A549 treated with AZD9567 at 1 μM for 4 hours (cell line): ENCODE measurements around the gene PHRF1. TPM values are rescaled to one million over a fixed set of nuclear protein-coding genes. Genes with fewer than 3 reads are reported as not detected.

Experiments
- total RNA-seq: library from RNA; stranded (reverse); fragments of 200-300 nt; extraction: Qiagen RNA extraction; gene quantifications from 5 replicates; pipeline ENCODE4 v1.2.3, GENCODE V29; 2022; ENCODE audit not compliant: insufficient read depth

PHRF1 gene, protein sequence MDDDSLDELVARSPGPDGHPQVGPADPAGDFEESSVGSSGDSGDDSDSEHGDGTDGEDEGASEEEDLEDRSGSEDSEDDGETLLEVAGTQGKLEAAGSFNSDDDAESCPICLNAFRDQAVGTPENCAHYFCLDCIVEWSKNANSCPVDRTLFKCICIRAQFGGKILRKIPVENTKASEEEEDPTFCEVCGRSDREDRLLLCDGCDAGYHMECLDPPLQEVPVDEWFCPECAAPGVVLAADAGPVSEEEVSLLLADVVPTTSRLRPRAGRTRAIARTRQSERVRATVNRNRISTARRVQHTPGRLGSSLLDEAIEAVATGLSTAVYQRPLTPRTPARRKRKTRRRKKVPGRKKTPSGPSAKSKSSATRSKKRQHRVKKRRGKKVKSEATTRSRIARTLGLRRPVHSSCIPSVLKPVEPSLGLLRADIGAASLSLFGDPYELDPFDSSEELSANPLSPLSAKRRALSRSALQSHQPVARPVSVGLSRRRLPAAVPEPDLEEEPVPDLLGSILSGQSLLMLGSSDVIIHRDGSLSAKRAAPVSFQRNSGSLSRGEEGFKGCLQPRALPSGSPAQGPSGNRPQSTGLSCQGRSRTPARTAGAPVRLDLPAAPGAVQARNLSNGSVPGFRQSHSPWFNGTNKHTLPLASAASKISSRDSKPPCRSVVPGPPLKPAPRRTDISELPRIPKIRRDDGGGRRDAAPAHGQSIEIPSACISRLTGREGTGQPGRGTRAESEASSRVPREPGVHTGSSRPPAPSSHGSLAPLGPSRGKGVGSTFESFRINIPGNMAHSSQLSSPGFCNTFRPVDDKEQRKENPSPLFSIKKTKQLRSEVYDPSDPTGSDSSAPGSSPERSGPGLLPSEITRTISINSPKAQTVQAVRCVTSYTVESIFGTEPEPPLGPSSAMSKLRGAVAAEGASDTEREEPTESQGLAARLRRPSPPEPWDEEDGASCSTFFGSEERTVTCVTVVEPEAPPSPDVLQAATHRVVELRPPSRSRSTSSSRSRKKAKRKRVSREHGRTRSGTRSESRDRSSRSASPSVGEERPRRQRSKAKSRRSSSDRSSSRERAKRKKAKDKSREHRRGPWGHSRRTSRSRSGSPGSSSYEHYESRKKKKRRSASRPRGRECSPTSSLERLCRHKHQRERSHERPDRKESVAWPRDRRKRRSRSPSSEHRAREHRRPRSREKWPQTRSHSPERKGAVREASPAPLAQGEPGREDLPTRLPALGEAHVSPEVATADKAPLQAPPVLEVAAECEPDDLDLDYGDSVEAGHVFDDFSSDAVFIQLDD (N-terminal part only)
- 26.7 to 41.0 TPM (median 39.1 TPM) in 5 replicates for total RNA-seq

GRCh38 chr11:575996-576768, at the start of gene PHRF1:
Gene PHRF1, plus strand, starts transcription at chr11:576470. Its CDS starts 5,043 bp downstream, at chr11:581513.

DNA sequence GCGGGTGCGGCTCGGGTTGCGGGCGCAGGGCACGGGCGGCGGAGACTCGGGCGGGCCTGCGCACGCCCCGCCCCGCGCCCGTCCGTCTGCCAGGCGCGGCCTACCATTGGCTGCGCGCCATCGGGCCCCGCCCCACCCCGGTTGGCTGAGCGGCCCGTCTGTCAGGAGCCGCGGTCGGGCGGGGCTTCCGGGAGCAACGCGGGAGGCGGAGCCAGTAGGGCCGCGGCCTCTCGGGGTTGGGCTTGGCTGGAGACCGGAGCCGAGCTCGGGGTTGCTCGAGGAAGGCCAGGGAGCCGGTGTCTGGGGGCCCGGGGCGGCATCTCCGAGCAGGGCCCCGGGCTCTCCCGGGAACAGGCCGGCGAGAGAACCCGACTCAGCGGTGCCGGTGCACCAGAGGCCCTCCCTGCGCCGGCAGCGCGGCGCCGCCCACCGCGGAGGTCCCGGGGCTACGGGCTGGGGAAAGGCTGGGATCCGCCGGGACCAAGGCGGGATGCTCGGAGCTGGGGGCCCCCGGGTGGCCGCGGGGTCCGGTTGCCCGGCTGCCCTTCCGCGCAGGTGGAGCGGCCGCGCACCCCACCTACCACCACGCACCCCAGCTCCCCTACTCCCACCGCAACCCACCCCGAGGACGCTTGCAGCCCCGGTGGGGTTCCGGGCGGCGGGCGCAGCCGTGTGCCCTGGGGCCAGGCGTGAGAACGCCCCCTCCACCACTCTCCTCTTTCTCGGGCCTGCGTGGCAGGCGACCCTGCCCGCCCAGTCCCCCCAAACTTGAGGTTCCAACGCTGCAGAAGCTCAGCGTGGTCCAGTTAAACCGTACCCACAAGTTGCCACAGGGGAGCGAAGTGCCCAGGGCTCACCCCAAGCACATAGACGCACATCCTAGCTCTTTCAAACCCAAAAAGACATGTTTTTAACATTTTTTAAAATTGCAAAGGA, 40.5 kb upstream of the PHRF1 start, which contains the start of gene HRAS:
TSS of gene HRAS (minus strand) at position 58 of the 936 bp plus-strand sequence.

DNA sequence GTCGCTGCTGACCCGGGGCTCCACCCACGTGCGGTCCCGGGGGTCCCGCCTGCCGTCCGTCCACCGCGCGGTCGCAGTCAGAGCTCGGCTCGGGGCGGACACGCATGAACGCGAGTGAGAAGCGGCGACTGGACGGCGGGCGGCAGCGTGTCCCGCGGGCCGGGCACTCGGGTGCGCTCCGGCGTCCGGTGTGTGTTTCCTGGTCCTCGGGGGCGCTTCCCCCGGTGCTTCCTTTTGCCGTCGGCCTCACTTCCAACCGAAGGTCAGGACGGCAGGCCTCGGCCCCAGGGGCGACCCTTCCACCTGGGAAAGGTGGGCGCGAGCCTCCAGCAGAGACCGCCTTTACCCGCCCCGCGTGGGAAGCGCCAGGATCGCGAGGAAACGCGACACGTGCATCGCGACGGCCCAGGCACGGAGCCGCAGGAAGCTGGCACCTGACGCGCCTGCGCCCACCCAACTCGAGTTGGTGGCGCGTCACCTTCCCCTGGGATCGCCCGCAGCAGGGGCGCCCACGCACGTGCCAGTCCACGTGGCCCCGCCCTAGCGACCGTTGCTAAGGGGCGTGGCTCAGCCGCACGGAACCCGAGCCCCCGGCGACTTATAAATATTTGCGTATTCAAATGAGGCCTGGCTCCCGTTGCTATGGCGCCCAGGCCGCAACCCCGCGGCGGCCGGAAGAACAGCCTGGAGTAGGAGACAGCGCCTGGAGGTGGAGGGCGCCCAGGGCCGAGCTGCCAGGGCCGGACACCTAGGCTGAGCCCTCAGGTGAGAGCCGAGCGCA, 39.2 kb upstream of the PHRF1 start, which contains the start of gene LRRC56:
TSS of gene LRRC56 (plus strand) at position 687 of the 781 bp plus-strand sequence. CDS start 3,158 bp downstream, outside the sequence.

DNA sequence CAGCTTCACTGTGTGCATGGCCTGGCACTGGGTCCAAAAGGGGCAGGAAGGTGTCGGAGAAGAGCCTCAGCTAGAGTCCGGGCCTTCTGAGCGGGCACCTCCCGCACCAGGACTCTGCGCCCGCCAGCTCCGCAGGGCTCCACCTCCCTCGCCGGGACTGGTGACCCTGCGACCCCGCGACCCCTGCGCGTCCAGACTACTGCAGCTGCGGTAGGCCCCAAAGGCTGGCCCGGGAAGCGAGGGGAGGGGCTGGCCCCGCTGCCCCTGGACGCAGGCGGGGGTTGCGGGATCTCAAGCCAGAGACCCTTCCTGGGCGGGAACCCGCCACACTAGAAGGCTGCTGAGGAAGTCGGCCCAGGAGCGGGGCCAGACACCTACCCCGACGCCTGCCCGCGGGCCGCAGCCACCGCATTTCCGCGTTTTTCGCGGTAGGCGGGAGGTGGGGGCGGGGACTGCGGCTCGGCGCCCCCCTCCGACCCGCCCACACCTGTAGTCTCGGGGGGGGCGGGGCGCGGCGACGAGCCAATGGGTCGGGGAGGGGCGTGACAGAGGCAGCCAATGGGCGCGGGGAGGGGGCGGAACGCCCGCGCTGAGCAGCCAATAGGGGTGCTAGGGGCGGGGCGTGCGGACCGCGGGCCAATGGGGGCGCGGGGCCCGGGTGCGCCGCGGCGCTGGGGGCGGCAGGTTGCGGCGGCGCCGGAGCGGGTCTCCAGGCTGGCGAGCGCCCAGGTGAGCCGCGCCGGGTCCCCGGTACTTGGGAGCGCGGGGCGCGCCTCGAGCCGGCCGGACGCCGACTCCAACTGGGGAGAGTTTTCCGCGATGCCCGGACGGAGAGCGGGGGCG, 15.7 kb upstream of the PHRF1 start, which contains the start of the genes LMNTD2 and RASSF7:
TSS of gene LMNTD2 (minus strand) at position 434 of the 843 bp plus-strand sequence. CDS start at position 412, 22 bp downstream.
TSS of gene RASSF7 (plus strand) at position 666 of the 843 bp plus-strand sequence. CDS start 799 bp downstream, outside the sequence.

DNA sequence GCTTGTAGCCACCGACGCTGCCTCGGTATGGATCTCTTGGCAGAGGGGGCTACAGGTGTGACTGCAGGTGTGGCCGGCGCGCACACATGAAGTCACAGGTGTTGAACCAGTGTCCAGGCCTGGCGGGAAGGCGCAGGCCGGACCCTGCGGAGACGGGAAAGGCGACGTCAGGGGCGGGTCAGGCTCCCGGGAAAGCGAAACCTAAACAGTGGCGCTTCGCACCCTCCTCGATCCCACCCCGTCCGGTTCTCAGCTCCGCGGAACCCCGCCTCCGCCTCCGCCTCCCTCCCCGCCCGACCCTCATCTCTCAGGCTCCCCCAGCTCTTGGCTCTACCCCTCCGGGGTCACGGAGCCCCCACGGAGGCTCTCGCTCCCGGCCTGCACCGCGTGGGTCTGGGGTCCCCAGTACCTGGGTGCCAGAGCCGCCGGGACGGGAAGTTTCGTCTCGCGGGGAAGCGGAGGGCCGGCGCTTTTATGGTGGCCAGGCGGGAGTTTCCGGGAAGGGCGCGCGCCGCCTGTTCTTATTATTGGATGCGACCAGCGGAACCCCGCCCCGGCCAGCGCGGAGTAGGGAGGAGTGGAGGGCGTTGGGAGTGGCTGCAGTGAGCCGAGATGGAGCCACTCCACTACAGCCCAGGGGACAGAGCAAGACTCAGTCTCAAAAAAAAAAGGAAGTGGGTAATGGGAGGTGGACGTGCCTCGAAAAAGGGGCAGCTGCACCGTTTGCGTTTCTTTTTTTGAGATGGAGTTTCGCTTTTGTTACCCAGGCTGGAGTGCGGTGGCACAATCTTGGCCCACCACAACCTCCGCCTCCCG, 39.4 kb downstream of the PHRF1 start, which contains the start of gene IRF7:
TSS of gene IRF7 (minus strand) at position 447 of the 816 bp plus-strand sequence. CDS start 586 bp downstream, outside the sequence.

DNA sequence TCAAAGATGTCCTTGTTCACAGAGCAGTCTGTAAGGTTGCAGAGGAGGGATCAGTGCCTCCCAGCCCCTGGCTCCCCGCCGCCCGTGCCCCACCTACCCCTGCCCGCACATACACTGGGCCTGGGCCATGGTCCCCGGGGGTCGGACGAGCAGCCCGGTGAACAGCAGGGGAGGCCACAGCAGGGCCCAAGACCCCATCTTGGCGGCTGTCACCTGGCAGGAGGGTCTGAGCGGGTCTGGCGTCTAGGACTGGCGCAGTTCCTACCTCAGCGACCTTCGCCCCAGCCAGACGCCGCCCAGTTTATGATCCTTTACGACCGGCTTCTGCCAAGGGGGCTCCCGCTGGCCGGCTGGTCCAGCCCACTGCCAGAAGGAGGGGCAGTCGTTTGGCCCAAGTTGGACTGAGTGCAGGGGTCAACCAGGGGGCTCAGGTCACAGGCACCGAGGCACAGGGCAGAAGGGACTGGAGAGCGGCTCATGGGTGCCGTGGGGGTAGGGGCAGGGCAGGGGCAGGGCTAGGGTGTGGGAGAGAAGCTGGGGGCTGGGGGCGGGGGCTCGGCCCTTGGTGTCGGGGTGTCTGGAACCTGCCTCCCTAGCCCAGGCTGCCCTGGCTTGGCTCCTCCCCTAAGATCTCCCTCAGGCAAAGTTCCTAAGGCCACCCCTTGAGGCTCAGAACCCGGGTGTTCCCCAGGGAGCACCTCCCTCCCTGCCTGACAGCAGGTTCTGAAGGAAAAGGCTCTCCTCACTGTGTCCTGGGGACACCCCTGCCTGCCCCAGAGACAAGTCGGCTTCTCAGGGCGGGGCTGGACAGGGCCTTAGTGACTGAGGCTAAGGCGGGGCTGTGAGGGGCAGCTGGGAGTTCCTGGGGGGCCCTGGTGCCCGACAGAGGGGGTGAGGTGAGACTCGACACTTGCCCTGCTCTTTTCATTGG, 48.7 kb downstream of the PHRF1 start, which contains the start of gene CDHR5:
TSS of gene CDHR5 (minus strand) at position 251 of the 931 bp plus-strand sequence. CDS start at position 198, 53 bp downstream.

DNA sequence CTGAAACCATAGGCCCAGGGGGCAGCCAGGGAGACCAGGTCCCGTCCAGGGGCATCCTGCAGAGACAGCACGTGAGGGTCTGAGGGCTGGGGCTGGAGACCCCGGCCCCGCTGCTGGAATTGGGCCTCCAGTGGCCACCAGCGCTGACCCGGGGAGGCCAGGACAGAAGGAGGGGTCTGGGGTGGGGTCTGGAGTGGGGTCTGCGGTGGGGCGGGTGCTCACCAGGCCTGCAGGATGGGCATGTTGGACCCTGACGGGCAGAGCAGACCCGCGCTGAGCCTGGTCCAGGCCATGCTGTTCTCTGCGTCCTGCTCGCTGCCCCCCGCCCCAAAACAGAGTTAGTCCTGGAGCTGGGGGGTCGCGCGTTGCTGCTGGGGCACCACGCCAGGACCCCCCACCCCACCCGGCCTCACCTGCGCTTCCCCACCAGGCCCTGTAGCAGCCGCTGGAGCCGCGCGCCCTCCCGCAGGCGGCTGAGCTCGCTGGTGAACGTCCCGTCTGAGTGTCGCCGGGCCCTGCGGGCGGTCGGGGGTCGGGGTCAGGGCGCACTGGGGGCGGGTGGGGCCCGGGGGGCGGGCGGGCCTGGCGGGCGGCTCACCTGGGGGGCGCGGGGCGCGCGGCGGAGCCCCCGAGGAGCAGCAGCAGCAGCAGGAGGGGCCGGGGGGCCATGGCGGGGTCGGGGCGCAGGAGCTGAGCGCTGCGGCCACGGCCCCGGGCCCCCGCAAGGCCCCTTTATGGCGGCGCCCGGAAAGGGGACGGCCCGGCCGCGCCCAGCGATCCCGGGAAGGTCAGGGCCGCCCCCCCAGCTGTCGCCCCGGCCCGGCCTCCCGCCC, 50.4 kb downstream of the PHRF1 start, which contains the start of gene SCT:
TSS of gene SCT (minus strand) at position 707 of the 833 bp plus-strand sequence. CDS start at position 669, 38 bp downstream.

GRCh38 chr11:636511-637332, 60.5 kb downstream of the PHRF1 start, which contains the start of gene DRD4:
Gene DRD4, plus strand, starts transcription at chr11:637269. Its CDS starts 36 bp downstream, at chr11:637305.

Other genes starting within 250 kb of the PHRF1 start
- 3.5 to 19.5 TPM (median 16.4 TPM) in 5 replicates for gene B4GALNT4, start 207.0 kb upstream of the PHRF1 start, total RNA-seq
- gene PKP3, start 182.3 kb upstream of the PHRF1 start, total RNA-seq = 23.1 to 36.9 TPM (median 34.3 TPM) in 5 replicates
- 56.8 to 95.7 TPM (median 89.6 TPM) in 5 replicates for gene SIGIRR, start 161.5 kb upstream of the PHRF1 start, total RNA-seq
- gene ANO9, start 134.5 kb upstream of the PHRF1 start, total RNA-seq = 0.84 to 1.3 TPM (median 0.85 TPM) in 4 of 5 replicates, not detected in the other
- gene PTDSS2, start 126.2 kb upstream of the PHRF1 start, total RNA-seq = 43.9 to 53.0 TPM (median 47.6 TPM) in 5 replicates
- gene RNH1, start 69.2 kb upstream of the PHRF1 start, total RNA-seq = 170 to 191 TPM (median 177 TPM) in 5 replicates
- 124 to 168 TPM (median 154 TPM) in 5 replicates for gene HRAS, start 40.9 kb upstream of the PHRF1 start, total RNA-seq
- gene LRRC56, start 38.9 kb upstream of the PHRF1 start, total RNA-seq = 0.73 to 1.4 TPM (median 0.86 TPM) in 5 replicates
- gene LMNTD2, start 15.7 kb upstream of the PHRF1 start, total RNA-seq = 2.3 to 2.8 TPM (median 2.5 TPM) in 4 of 5 replicates, not detected in the other
- 36.4 to 53.5 TPM (median 50.1 TPM) in 5 replicates for gene RASSF7, start 15.5 kb upstream of the PHRF1 start, total RNA-seq
- 7.7 to 13.2 TPM (median 10.5 TPM) in 5 replicates for gene IRF7, start 39.5 kb downstream of the PHRF1 start, total RNA-seq
- 0.02 to 0.09 TPM (median 0.05 TPM) in 4 of 5 replicates, not detected in the other for gene CDHR5, start 48.5 kb downstream of the PHRF1 start, total RNA-seq
- gene SCT, start 50.7 kb downstream of the PHRF1 start, total RNA-seq = not detected in 5 replicates
- 0.33 to 0.56 TPM (median 0.52 TPM) in 4 of 5 replicates, not detected in the other for gene DRD4, start 60.8 kb downstream of the PHRF1 start, total RNA-seq
- 27.7 to 36.3 TPM (median 31.2 TPM) in 5 replicates for gene DEAF1, start 118.8 kb downstream of the PHRF1 start, total RNA-seq
- 8.6 to 11.0 TPM (median 10.4 TPM) in 5 replicates for gene TMEM80, start 119.3 kb downstream of the PHRF1 start, total RNA-seq
- 64.8 to 132 TPM (median 122 TPM) in 5 replicates for gene EPS8L2, start 129.8 kb downstream of the PHRF1 start, total RNA-seq
- gene TALDO1, start 171.0 kb downstream of the PHRF1 start, total RNA-seq = 386 to 459 TPM (median 396 TPM) in 5 replicates
- gene GATD1, start 201.0 kb downstream of the PHRF1 start, total RNA-seq = 33.6 to 50.1 TPM (median 49.2 TPM) in 5 replicates
- gene CEND1, start 213.6 kb downstream of the PHRF1 start, total RNA-seq = 2.0 to 6.3 TPM (median 2.2 TPM) in 5 replicates
- 34.5 to 47.7 TPM (median 37.4 TPM) in 5 replicates for gene SLC25A22, start 221.8 kb downstream of the PHRF1 start, total RNA-seq
- gene PIDD1, start 228.8 kb downstream of the PHRF1 start, total RNA-seq = 8.7 to 16.2 TPM (median 15.7 TPM) in 5 replicates
- 1,691 to 2,650 TPM (median 2,403 TPM) in 5 replicates for gene RPLP2, start 233.5 kb downstream of the PHRF1 start, total RNA-seq
- gene PNPLA2, start 242.4 kb downstream of the PHRF1 start, total RNA-seq = 47.4 to 71.6 TPM (median 65.8 TPM) in 5 replicates